ENCODE results near the gene BTG4.

- no peak for TF ChIP-seq CTCF (IDR thresholded peaks at IDR 0.05)
- no peak for TF ChIP-seq POLR2A (IDR thresholded peaks at IDR 0.05)
- no peak for TF ChIP-seq POLR2AphosphoS5 (IDR thresholded peaks at IDR 0.05)
Observed at GRCh38 chr11:111510311-111510710, 1.9 kb downstream of the BTG4 start.
